NCI-H526 treated with DMSO at 0.1 percent for 48 hours (cell line): ENCODE results near the gene SLC25A18.
"Not testable (repeated sequence)": the region's sequence is repeated elsewhere in the genome, so short reads cannot be mapped to it uniquely, and the experiment has no call there.

ENCODE experiments used
- DNase-seq: peaks from one replicate; lab custom pipeline; 2025; lab: John Stamatoyannopoulos, UW

Gene SLC25A18

GRCh38 chr22:17607891-17608521, 44.7 kb downstream of the SLC25A18 start:
- no peak for DNase-seq

DNA sequence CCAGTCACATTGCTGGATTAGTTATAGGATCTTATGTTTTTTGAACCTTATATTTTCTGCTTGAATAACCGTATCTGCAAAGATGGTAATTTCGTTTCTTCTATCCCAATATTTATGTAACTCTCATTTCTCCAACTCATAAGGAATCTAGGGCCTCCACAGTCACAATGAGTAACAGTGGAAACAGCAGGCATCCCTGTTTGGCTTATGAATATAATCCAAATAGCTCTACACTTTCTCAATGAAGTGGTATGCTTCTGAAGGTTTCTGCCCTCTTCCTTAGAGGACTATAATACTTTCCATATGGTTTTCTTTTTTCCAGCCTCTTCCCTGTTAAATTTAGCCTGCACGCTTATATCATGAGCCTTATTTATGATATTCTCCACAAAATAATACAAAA, 48.8 kb downstream of the SLC25A18 start:
- DNase-seq: no peak

DNA sequence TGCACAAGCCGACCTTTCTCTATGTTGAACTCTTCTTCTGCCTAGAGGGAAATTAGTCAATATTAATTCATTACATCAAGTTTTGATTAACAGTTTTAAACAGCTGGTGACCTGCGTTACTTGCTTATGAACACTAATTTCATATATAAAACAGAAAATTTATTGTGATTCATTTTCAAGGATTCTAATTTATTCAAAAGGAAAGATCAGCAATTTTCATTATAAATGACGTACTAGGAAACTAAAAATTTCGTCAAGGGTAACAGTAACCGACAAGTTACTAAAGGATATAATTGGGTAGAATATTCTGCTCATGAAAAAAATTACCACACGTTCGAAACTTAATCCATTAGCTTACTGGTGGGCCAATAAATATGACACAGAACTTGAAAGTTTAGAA, 50.0 kb downstream of the SLC25A18 start:
- DNase-seq: no peak

DNA sequence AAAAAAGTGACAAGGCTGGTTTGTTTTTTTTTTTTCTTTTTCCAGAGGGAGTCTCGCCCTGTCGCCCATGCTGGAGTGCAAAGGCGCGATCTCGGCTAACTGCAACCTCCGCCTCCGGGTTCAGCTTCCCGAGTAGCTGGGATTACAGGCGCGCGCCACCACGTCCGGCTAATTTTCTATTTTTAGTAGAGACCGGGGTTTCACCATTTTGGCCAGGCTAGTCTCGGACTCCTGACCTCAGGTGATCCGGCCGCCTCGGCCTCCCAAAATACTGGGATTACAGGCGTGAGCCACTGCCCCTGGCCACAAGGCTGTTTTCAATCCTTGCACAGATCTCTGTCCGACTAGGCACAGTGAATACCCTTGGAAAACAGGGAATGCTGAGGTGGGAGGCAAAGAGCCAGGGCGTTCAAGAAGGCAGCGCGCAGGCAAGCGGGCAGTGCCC, 64.7 kb downstream of the SLC25A18 start:
- no peak for DNase-seq

DNA sequence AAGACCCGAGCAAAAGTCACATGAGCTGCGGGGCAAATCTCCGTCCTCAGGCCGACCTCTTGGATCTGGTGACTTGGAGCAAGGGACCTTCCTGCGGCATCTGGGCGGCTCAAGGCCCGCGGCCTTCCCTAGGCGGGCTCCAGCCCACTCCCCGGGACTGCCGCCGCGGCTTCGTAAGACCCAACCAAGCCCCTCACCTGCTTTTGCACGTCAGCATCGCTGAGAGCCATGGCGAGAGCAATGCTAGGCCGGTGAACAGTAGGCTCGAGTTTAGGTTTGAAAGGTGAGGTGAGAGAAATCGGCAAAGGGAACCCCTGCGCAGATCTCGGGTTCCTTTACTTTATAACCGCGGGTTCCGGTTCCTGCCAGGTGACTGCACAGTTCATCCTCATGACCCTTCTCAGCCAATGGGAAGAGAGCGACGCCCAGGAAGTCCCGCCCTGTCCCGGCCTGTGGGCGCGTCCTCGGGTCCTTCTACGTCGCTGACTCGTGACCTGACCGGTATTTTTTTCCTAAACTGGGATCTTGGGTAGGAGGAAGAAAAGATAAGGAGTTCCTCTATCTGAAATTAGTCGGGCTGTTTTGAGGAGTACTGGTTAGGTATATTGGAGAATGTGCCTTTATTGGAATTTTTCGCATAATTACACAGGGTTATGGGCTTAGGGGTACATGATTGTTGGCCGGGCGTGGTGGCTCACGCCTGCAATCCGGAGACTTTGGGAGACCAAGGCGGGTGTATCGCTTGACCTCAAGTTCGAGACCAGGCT, 65.3 kb downstream of the SLC25A18 start, which contains the start of gene ATP6V1E1:
Gene ATP6V1E1, minus strand, starts transcription at position 344 of the 767 bp plus-strand sequence. Its CDS starts 114 bp downstream, at position 230.
- DNase-seq: peak; percentile 73

DNA sequence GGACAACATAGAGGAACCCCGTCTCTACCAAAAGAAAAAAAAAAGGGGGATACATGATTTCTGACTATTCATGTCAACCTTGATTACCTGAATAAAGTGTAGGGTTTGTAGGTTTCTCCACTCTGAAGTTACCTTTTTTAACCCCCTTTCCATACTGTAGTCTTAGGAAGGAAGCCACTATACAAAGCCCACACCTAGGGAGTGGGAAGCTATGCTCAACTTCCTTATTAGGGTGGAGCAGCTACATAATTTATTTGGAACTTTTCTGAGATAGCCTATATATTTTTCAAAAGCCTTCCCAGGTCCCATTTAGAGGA, 65.8 kb downstream of the SLC25A18 start:
- no peak for DNase-seq

GRCh38 chr22:17629641-17630040, 66.3 kb downstream of the SLC25A18 start:
- DNase-seq: no peak

DNA sequence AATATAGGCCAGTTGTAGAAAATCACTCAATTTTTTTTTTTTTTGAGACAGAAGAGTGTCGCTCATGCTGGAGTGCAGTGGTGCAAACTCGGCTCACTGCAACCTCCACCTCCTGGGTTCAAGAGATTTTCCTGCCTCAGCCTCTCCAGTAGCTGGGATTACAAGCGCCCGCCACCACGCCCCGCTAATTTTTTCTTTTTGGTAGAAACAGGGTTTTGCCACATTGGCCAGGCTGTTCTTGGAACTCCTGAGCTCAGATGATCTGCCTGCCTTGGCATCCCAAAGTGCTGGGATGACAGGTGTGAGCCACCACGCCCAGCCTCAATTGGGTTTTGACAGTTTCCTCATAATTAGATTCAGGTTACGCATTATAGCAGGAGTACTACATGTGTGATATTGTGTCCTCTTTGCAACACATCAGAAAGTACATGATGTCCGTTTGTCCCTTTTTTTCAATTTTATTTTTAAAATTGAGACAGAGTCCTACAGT, 67.8 kb downstream of the SLC25A18 start:
- DNase-seq: no peak

DNA sequence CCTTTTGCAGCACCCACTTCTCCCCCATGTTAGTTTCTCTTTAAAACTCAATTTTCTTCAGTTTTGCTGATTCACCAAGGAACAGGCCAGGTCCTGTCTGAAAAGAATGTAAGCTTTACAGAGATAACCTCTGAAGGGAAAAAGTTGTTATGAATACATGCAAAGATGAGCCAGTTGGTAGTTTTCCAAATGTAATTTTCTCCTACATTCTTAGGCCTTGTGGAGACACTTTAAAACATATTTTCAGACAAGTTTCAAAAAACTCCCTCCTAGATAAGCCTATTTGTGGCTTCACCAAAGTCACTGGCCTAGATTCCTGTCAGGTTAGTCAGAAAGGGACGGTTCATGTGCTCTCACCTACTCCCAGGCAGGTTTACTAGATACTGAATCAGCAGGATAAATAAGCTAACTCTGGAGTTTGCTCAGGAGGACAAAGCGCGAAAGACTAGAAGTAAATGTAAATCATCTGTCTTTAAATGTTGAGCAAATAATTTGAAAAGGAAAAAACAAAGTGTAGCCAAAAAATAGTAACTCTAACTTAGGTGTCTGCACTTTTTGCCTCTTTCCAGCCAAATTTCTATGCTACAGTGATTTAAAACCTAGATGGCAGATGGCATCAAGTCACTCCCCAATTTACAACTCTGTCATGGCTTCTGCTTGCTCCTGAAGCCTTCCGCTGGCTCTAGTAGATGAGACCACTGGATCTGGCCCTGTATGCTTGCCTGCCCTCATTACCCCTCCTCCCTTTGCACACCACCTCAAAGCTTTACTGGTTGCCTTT, 70.1 kb downstream of the SLC25A18 start:
- DNase-seq: no peak

DNA sequence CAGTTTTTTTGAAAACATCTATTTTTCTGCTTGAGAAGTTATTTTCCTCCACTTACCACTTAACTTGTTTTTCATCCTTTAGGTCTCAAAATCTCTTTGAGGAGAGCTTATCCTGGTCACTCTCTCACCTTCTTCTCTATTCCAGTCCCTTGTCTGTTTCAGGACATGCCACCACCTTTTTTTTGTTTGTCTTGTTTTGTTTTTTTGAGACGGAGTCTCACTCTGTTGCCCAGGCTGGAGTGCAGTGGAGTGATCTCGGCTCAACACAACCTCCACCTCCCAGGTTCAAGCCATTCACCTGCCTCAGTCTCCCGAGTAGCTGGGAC, 70.7 kb downstream of the SLC25A18 start:
- no peak for DNase-seq

DNA sequence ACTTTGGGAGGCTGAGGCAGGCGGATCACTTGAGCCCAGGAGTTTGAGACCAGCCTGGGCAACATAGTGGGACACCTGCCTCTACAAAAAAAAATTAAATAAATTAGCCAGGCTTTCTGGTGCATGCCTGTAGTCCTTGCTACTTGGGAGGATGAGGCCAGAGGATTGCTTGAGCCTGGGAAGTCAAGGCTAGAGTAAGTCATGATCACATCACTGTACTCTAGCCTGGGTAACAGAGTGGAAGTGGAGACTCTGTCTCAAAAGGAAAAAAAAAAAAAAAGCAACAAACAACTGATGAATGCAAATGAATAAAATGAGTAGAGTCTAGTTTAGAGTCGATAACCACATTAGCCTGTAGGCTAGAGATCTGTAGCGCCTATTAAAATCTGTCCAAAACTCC, 71.4 kb downstream of the SLC25A18 start:
- DNase-seq: no peak

DNA sequence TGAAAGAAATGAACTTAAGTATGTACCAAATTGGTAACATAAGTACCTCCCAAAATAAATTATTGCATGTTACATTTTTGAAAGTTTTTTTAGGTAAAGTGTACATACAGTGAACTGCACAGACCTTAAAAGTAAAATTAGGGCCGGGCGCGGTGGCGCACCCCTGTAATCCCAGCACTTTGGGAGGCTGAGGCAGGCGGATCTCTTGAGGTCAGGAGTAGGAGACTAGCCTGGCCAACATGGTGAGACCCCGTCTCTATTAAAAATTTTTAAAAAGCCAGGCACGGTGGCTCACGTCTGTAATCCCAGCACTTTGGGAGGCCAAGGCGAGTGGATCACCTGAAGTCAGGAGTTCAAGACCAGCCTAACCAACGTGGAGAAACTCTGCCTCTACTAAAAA, 73.6 kb downstream of the SLC25A18 start:
- DNase-seq: not testable (repeated sequence)

DNA sequence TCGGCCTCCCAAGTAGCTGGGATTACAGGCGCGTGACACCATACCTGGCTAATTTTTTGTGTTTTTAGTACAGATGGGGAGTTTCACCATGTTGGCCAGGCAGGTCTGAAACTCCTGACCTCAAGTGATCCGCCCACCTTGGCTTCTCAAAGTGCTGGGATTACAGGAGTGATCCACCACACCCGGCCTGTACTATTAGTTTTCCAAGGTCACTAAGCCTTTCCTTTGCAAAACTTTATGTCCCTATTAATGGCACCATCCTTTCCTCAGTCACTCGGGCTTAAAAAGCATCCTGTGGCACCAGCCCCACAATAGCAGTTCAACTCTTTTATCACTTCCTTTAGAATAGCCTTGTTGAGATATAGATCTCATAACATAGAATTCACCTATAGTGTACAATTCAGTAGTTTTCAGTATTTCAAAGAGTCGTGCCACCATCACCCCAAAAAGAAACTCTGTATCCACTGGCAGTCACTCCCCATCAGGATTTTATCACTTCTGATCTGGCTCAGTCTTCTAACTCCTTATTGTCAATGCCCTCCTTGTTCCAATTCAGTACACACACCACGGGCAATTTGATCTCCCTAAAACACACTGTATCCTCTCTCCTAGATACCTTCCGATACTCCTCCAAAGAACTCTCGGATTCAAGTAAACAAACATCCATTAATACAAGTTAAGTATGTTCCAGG, 74.3 kb downstream of the SLC25A18 start:
- DNase-seq: peak; percentile 46

GRCh38 chr22:17638182-17638431, 74.8 kb downstream of the SLC25A18 start:
- peak; percentile 53 for DNase-seq

DNA sequence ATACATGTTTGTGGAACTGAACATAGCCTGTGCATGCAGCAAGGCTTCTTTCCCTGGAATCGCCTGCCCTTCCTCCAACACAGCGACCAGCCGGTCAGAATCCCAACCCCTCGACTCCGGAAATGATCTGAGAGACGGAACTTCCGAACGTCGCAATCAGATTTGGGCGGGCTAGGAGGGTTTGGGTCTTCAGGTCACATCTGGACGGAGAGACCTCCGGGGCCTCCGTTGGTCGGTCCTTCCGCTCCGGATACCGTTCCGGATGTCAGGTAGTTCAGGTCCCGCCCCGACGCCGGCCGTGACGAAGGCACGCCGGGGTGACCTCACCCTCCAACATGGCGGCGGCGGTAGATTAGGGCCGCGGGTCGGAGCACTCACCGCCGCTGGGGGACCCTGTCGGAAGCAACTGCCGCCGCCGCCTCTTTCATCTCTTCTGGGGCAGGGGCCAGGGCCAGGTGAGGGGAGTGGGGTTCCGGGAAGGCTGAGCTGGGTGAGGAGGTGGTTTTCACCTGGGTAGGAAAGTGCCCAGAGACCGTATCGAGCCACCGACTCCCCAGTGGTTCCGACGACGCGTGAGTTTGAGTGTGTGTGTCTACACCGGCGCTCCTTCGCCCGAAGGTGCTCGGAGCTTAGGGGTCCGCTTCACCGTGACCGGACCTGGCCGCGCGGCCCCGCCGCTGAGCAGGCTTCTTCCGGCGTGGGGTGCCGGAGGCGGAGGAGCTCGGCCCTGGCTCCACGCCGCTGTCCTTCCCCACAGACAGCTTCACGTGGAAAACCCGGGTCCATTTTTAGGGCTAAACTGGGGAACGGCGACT, 75.3 kb downstream of the SLC25A18 start, which contains the start of gene BCL2L13:
Gene BCL2L13, plus strand, starts transcription at position 326 of the 815 bp plus-strand sequence. CDS start 16,955 bp downstream, outside the sequence.
- DNase-seq: peak; percentile 66

DNA sequence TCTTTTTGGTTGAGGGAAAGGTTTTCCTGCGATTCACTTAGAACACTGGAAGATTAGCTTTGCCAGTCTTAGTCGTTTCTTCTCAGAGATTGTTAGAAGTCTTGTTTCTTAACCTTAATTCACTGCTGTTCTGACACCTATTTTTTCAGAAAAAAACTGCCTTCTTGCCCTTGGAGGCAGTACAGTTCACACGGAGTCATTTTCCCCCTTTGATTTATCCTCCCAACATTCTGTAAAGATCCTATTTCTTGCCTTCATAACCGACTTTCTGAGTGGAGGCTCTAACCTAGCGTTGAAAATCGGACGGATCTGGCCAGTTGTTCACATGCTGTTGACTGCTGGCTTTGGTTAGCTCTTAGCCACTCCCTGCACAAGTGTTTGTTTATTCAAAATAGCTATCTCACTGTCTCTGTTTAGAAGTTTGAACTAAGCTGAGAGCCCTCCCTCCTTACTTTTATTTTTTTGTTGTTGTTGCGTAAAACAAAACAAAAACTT, 76.0 kb downstream of the SLC25A18 start:
- DNase-seq: peak; percentile 39
